Stimulated activated CD4-positive, alpha-beta T cell treated with anti-CD3 and anti-CD28 coated beads, Interleukin-15, amount 100 ng/mL, for 1 hour (primary cell): ENCODE data around the gene DCLK1.

Experiments
- DNase-seq, 2 donors: peaks; one replicate each; pipeline ENCODE4 v3.0.0-alpha.2; 2020; ENCODE audit warnings: low read depth in 1 of 2, low spot score in 1 of 2

Gene DCLK1

DNA sequence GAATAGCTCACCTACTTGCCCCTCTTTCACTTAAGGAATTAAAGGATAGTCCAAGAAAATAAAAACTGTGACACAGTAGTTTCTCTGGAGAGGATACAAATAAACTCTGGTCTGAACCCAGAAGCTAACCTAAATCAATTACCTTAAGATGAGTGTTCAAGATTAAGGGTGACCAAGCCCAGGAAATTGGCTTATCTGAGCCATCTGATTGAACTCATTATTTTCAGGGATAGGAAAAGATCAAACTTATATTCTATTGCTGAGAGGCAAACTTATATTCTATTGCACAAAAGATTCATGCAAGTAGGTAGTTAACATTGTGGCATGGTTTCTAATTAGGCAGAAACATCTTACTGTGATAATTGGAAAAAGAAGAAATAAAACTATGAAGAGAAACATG is 175.1 kb downstream of the DCLK1 start:
- no peak for DNase-seq

DNA sequence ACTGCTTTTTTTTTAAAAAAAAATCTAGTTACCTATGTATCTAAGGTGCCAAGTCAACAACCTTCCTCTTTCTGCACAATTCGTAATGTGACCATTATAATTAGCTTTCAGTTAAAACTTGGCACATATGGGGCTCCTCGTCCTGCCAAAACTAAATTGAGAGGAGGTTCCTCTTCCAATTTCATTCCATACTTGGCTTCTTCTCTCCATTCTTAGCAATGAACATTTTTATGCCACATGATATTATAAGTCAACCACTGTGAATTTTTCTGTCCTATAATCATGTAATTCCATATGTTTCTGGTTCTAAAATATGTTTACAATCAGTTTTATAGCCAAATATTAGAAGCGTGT is 177.0 kb downstream of the DCLK1 start:
- DNase-seq, result no peak

- DNase-seq, result no peak
These were observed 177.5 kb downstream of the DCLK1 start for GRCh38 chr13:35953537-35954206.

GRCh38 chr13:35947315-35947714 is 183.9 kb downstream of the DCLK1 start:
- DNase-seq, result no peak

GRCh38 chr13:35945368-35945767 is 185.8 kb downstream of the DCLK1 start:
- DNase-seq, result no peak

DNA sequence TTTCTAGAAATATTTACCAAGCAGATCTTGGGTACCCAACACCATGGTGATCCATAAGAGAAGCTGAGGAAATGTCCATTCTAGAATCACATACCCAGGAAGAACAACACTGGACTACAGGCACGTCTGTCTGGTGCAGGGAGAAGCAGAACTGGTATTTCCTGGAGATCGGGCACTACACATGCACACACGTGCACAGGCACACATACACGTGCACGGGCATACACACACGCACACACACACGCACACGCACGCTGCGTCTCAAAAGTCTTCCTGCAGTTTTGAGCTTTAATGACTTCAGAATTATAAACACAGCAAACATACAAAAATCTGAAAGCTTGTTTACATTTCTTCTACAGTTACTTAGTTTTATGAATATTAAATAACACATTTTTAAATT is 189.8 kb downstream of the DCLK1 start:
- no peak for DNase-seq

GRCh38 chr13:35940734-35941133 is 190.4 kb downstream of the DCLK1 start:
- no peak for DNase-seq

GRCh38 chr13:35936246-35936978 is 194.8 kb downstream of the DCLK1 start:
- no peak for DNase-seq

DNA sequence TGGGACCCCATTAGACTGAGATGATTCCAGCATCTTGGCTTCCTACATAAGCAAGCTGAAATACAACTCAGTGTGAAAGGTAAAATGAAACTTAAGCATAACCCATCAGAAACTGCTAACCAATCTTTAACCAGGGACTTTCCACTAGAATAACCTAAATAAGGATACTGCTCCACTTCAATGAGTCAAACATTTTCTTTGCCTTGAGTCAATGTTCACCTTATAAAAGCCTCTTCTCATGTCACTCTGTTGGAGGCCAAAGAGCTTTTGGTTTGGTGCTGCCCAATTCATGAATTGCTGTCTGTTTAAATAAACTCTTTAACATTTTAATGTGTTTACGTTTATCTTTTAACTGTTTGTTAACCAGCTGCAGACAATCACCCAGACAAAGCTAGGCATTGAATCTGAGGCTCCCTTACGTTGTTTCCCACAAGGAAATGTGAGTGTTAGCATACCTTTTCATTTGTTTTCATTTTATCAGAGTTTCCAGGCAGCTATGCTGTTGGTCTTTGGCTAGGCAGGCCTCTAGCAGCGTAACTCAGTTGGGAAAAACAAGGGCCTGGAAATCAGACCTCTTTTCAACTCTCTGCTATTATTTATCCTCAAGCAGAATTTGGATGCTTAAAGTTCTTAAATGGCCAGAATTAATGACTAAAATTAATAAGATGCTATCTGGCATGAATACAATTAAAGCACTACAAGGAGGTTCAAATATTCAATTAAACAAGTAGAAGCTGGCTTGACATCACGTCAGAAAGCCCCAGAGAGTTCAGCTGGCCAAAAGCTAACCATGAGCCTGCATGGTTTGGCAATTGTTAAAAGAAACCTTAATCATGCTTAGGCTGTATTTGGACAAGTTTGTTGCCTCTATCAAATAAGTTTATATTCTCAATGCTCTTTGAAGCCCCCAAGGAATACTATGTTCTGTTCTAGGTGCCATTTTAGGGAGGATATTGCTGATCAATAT is 200.2 kb downstream of the DCLK1 start:
- no peak for DNase-seq

GRCh38 chr13:35927567-35928021 is 203.6 kb downstream of the DCLK1 start:
- DNase-seq, result no peak

DNA sequence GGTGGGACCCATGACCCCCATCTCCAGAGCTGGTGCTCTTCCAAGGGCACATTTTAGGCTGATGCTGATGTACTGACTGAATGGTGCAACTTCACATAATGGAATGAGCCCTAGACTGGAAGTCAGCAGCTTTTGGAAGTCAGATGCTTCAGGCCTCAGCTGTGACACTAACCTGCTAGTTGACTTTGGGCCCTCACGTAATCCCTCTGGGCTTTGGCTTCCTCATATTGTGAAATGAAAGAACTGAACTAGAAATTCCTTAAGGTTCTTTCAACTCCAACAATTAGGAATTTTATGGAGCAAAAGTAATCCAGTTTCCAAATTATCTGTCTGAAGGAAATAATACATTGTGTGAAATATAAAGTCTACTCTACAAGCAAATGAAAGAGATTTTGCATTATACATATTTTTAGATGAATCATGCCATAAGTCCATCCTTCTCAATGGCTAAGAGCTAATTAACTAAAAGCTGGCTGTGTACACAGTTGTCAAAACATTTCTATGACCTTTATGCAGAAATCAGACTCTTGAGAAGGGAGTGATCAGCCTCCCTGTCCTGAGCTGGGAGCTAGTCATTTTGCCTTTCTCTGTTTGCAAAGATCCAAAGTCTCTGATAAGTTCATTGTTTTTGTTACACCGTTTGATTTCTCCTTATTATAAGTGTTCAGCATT is 204.2 kb downstream of the DCLK1 start:
- no peak for DNase-seq

GRCh38 chr13:35925669-35926068 is 205.5 kb downstream of the DCLK1 start:
- DNase-seq, result no peak

DNA sequence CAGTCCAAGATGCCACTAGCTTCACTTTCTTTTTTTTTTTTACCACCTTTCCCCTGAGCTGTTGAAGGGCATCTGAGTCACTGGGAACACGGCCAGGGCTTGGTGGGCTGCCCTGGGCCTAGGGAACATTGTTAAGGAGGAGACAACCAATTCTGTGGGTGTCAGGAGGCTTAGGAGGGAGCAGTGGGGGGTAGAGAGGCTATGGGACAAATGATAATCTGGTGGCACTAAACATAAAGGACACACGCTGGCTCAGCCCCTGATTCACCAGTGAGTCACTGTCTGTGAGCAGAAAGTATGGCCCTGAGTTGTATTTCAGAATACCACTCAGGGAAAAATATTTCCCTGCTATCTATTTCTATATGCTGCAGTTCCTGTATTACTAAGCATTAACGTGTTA is 207.8 kb downstream of the DCLK1 start:
- DNase-seq, result no peak

- no peak for DNase-seq
These were observed 210.4 kb downstream of the DCLK1 start for GRCh38 chr13:35920816-35921215.

DNA sequence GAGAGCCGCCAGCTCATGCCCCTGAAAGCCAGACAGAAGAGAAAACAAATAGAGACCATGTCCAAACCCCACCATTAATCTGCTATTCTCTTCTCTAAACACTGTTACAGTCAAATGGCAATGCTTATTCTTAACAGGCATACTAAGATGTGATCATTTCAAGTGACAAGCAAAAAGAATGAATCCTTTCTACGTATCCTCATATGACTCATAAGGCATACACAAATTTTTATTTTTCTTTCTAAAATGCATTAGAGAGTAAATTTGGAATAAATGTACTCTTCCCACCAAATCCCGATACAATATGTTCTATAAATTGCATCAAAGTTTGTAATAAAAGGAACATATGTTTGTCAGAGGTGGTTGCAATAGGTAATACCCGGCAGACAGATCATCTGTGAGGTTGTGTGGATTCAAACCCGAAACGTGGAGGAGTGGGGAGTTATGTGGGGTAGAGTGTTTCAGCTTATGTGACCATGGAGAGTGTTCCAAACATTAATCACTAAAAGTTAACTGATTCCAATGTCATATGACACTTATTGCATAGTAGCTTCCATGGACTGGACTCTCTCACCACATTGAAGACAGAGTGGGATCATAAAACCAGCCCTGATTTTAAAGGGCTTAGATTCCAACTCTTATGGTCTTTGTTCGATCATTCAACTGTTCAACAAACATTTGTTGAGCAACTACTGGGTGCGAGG is 213.1 kb downstream of the DCLK1 start:
- DNase-seq, result no peak

DNA sequence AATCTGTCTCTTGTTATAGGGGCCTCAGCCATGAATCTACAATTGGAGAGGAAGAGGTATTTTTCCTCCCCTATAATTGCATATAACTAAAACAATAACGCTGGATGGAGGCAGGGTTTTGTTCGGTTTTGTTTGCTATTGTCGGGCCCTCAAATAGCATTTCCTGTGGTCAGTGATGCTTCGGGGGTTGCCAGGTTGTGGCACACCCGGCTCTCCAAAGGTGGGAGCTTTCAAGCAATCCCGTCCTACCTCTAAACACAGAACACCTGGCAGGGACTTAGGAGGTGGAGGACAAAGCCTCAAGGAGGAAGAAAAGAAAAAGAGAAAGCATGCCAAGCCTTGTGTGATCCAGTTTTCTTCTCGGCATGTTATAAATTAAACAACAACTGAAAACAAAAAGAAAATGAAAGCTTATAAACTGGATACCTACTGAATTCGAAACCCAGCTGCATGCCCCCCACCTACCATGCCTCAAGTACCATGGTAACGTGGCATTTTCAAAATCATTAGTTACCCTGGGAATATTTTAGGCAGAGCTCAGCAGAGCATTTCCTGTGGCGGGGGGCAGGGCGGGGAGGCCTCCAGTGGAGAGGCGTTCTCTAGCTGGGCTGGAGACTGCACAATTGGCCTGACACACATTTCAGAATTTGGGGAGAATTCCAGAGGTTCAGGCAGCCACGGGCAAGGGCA is 213.8 kb downstream of the DCLK1 start:
- DNase-seq, result no peak

GRCh38 chr13:35916146-35916545 is 215.0 kb downstream of the DCLK1 start:
- no peak for DNase-seq

DNA sequence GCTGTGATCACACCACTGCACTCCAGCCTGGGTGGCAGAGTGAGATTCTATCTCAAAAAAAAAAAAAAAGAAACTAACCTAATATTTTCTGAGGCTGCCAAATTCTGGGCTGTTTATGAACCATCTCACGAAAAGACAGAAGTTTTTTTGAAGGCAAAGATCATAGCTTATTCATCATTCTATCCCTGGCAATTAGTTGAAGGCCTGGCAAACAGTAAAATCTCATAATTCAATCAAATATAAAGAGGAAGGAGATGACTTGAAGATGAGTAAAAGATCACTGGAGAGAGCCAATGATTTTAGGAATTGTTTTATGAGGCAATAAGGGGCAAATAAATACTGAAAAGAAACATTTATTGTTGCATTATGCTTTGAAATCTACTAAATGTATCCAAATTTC is 216.5 kb downstream of the DCLK1 start:
- DNase-seq, result no peak

GRCh38 chr13:35912841-35913240 is 218.3 kb downstream of the DCLK1 start:
- no peak for DNase-seq
